NB4 (cell line): ENCODE measurements around the gene DNAH17.
A peak's percentile ranks its signal among the peaks of the same experiment; 100 is the strongest.

Source experiments
- DNase-seq: peaks from one replicate; pipeline ENCODE4 v3.0.0; 2010; ENCODE audit warnings: low read depth
- H3K4me3 ChIP-seq: one replicate; pipeline ENCODE4 v1.5.1; 2011; ENCODE audit warnings: mild to moderate bottlenecking, low read depth, low read length, moderate library complexity
- MYC ChIP-seq: IDR thresholded peaks from 2 replicates; pipeline ENCODE4 v1.6.1; 2011; ENCODE audit warnings: low read depth, low read length
- POLR2A ChIP-seq: IDR thresholded peaks from 2 replicates; pipeline ENCODE4 v1.6.1; 2011; ENCODE audit warnings: mild to moderate bottlenecking; ENCODE audit not compliant: insufficient read length; ENCODE audit errors: extremely low read depth
- TF ChIP-seq, protein P1 (sequence below): IDR thresholded peaks from one replicate; pipeline ENCODE4 v1.5.1; 2012; ENCODE audit warnings: low read depth, low read length
- TF ChIP-seq, protein P2 (sequence below): IDR thresholded peaks from 2 replicates; pipeline ENCODE4 v1.6.1; 2011; ENCODE audit warnings: low read depth, low read length

The DNAH17 gene

DNA sequence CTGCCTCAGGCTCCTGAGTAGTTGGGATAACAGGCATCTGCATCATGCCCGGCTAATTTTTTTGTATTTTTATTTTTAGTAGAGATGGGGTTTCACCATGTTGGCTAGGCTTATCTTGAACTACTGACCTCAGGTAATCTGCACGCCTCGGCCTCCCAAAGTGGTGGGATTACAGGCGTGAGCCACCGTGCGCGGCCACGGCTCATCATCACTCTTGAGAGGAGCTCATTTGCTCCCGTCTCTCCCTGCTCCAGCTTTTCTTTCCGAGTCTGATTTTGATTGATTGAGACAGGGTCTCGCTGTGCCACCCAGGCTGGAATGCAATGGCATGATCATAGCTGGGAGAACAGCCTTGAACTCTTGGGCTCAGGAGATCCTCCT, 186.2 kb downstream of the DNAH17 start:
- no peak overlapping the region for H3K4me3 ChIP-seq
- no peak for DNase-seq
- TF ChIP-seq POLR2A (no peak), MYC (no peak)
- TF ChIP-seq, protein P1, sequence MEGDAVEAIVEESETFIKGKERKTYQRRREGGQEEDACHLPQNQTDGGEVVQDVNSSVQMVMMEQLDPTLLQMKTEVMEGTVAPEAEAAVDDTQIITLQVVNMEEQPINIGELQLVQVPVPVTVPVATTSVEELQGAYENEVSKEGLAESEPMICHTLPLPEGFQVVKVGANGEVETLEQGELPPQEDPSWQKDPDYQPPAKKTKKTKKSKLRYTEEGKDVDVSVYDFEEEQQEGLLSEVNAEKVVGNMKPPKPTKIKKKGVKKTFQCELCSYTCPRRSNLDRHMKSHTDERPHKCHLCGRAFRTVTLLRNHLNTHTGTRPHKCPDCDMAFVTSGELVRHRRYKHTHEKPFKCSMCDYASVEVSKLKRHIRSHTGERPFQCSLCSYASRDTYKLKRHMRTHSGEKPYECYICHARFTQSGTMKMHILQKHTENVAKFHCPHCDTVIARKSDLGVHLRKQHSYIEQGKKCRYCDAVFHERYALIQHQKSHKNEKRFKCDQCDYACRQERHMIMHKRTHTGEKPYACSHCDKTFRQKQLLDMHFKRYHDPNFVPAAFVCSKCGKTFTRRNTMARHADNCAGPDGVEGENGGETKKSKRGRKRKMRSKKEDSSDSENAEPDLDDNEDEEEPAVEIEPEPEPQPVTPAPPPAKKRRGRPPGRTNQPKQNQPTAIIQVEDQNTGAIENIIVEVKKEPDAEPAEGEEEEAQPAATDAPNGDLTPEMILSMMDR, result no peak
- TF ChIP-seq, protein P2, sequence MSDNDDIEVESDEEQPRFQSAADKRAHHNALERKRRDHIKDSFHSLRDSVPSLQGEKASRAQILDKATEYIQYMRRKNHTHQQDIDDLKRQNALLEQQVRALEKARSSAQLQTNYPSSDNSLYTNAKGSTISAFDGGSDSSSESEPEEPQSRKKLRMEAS, result no peak

DNA sequence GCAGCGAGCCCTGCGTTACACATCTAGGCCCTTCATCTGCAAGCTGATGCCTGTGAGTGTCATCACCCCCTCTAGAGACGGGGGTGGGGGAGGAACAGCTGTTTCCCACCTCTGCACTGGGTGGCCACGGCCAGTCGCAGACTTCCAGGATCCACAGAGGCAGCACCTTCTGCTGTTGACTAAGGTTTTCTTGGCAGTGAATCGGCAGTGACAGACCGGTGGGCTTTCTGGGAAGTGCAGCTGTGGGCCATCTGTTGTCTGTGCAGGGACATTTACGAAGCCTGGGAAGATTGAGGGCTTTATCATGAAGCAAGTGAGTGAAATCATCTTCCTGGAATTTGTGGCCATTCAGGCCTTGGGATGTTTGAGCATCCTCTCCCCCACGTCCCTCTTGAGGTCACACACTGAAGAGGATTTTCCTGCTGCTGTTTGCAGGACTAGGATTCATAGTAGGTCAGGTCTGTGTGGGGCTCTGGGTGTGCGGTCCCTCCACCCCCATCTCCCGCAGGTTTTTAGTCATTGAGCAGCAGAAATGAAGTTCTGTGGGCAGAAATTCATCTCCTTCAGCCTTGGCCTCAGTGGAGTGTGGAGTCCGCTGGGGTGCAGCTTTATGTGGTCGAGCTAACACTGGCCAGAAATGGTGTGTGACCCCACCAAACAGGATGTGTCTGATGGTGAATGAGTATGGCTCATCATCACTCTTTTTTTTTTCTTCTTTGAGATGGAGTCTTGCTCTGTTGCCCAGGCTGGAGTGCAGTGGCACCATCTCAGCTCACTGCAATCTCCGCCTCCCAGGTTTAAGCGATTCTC, 186.8 kb downstream of the DNAH17 start:
- no peak overlapping the region for H3K4me3 ChIP-seq
- DNase-seq, result no peak
- TF ChIP-seq, protein P2, result no peak
- TF ChIP-seq, protein P1, result peak; percentile 6

DNA sequence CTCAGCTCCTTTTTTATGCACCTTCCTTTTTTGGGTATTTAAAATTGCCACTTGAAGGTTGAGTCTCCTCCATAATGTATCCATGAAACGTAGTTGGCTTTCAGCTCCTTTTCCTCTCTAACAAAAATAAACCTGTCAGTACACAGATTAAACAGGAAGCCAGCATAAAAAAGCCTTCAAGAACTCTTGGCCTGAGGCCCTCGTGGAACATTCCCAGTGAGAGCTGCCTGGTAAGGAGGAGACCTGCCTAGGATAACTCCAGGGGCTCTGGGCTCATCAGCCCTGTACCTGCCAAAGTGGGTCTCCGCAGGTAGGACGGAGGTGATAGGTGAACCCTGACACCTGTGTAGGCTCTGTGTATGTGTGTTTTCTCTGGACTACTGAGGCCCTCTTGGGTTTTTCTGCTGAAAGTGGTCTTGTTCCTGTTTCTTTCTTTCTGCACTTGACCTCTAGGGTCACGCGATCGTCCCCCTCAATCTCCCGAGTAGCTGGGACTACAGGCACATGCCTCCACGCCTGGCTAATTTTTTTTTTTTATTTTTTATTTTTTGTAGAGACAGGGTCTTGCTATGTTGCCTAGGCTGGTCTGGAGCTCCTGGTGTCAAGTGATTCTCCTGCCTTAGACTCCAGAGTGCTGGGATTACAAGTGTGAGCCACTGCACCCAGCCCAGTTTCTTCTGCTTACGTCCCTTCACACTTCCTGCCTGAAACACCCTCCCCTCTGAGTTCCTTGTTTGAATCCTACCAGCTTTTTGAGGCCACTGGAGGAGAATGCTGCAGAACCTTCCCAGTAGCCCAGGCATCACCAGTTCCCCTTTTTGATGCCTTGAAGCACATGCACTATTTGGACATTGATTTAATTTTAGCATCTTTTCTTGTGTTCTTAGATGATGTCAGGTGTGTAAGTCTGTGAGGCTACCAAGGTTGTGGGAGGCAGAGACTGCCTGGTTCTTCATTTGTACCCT, 188.9 kb downstream of the DNAH17 start:
- peak; percentile 91 for DNase-seq
- H3K4me3 ChIP-seq, result peak overlapping the region; percentile 32
- no peak for TF ChIP-seq POLR2A

DNA sequence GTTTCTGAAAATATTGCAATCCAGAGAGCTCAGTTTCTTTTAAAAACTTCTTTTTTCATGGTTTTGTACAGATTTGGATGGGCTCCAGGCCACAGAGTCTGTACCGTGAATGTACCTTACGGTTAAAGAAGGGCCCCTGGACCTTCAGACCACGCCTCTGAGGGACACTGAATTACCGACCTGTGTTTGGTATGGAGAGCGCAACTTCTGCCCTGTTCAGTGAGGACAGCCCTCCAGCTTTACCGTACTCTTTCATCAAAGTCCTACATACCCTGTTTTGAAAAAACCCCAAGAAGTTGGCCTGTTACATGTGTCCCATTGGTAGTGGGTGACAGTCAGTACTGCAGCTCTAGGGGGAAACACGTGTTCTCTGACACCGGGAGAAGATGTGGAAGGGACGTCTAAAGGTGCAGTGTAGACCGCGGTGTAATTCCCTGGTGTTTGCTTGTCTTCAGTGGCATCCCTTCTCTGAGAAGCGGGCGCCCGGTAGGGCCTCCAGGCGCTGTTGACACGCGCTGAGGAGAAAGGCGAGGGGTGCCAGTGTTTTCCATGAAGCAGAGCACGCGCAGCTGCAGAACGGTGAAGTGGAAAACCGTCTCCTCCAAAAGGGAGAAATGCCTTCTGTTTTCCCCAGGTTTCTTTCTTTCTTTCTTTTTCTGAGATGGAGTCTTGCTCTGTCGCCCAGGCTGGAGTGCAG, 192.6 kb downstream of the DNAH17 start:
- TF ChIP-seq, protein P2, result no peak
- TF ChIP-seq POLR2A (no peak), MYC (no peak)
- TF ChIP-seq, protein P1, result no peak
- H3K4me3 ChIP-seq, result peak overlapping the region; percentile 18
- no peak for DNase-seq

DNA sequence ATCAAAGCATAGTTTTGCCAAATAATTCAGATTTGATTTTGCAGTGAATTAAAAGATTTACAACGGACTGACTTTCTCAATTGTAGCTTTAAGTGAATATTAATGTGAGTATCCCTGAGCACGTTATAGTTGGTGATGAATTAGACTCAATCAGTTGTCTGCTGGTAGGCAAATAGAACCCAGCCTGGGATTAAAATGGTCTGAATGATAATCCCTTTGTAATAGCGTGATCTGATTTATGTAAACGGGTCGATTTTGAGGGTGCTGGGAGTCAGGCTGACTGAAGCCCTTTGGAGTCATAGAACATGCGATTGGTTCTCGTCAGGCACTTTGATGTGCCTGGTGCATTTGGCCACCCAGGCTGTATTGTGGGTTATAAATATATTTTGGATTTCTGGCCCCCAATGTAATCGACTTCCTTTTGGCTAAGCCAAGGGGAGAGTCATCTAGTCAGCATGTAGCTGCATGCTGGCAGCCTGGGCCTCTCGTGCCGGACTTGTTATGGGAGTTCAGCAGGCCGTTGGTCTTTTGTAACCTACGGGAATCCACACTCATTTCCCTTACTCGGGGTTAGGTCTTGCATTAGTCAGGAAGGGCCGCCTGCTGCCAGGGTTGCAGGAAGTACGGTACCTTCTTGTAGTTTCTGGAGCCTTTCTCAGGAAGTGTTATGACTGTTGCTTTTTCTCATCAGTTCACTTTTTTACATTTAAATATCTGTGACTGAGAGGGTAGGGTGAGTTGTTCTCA, 193.3 kb downstream of the DNAH17 start:
- H3K4me3 ChIP-seq, result peak overlapping the region; percentile 18
- DNase-seq, result peak; percentile 96
- TF ChIP-seq, protein P2, result peak; percentile 74
- TF ChIP-seq MYC (peak; percentile 72), POLR2A (no peak)

DNA sequence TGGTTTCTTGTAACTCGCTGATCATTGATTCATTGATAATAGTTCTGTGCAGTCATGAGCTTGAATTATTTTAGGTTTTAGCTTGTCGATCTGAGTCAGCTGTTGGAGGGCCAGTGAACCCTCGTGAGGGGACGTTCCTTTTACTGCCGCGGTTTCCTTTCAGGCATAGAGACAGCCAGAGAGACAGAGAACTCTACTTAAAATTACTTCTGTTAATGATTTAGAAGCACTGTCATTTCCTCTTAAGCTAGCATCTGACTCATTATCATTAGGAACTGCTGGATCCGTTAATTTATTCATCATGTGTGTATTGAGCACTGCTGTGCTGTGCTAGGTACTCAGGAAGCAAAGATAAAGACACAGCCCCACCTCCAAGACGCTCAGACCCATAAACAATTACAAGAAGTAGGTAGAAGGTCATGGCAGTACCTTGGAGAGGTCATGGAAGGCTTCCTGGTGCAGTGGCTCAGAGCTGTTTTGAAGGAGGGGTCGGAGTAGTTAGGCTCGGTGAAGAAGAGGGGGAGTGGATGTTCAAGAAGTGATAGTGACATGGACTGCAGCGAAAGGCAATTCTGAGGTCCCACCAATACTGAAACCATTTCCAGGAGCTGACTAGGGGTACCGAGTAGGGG, 195.5 kb downstream of the DNAH17 start:
- TF ChIP-seq, protein P1, result no peak
- TF ChIP-seq, protein P2, result no peak
- TF ChIP-seq POLR2A (no peak), MYC (no peak)
- peak; percentile 60 for DNase-seq
- H3K4me3 ChIP-seq, result peak overlapping the region; percentile 55
